CD4-positive, alpha-beta T cell treated with Interleukin-4 for 1 hour (primary cell): ENCODE measurements around the gene ELMOD3.
"Not testable (repeated sequence)": the region's sequence is repeated elsewhere in the genome, so short reads cannot be mapped to it uniquely, and the experiment has no call there.

Experiments
- DNase-seq, 2 donors: peaks; one replicate each; pipeline ENCODE4 v3.0.0-alpha.2; 2020 to 2022

Gene ELMOD3

DNA sequence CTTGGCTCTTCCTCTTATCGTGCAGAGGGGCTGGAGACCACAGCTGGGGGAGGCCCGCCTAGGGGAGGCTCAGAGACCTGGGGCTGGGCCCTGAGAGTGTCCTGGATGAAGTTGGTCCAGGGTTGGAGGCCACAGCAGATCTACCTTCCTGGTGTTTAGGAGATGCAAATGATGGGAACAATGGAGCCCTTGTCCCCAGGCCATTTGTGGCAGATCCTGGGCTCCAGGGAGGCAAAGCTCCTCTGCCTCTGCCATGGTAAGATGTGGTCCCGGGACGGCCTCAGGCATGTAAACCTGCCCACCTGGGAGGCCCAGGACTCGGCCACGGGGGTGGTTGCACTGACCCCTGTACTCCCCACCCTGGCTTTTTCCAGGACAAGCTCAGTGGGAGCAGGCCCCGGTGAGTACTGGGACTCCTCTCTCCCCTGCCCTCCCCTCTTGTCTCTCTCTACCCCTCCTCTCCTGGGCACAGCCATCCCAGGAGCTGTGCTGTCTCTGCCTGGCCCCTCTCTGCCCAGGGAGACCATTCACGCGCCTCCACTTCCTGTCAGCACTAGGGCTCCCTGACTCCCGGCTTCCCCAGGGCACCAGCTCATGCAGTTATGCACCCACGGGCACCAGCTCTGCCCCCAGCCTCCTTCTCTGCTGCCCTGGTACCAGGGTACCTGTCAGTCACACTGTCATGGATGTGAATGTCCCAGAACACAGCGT is 74.8 kb downstream of the ELMOD3 start:
- DNase-seq, result no peak

DNA sequence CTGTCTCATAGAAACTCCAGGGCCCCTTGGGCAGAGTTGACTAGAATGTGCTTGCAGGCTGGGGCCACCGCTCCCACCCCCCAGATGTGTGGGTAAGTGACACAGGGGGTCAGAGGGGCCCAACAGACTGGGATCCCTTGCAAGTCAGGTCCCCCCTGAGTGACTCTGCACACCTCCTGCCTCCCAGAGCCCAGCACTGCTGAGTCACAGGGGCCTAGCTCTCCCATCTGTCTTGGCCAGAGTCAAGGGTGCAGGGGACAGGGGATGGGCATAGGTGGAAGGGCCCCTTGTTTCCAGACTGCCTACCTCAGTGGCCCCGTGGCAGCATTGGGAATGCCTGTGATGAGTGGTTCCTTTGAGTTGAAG is 75.3 kb downstream of the ELMOD3 start:
- no peak for DNase-seq

DNA sequence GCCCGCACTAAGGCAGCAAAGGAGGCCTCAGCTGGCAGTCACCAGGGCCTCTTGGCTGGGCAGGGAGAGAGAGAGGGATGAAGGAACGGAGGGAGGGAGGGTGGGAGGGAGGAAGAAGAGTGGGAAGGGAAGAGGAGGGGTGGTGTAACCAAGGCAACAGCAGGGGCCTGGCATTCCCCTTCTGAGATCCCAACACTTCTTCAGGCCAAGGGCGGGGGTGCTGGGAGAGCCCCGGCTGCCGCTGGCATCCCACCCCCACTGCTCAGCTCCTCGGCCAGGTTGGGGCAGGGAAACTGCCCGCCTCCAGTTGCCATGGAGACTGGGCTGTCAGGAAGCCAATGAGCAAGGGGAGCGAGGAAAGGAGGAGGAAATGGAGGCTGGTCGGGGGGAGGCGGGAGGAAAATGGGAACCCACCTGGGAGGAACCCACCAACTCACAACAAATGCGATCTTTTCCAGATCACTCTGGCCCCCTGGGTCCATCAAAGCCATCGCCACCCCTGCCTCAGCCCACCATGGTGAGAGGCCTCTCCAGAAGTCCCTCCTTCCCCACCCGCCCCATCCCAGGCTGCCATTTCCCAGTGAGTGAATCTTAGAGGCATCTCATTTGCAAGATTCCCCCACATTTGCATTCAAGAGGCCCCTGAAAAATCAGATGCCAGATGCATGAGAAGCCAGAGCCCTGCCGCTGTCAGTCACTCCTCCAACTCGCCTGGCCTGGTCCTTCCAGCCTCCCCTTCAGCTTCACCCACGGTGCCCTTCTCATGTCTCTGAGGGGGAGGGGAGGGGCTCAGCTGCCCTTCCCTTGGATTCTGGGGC is 76.4 kb downstream of the ELMOD3 start:
- no peak for DNase-seq

DNA sequence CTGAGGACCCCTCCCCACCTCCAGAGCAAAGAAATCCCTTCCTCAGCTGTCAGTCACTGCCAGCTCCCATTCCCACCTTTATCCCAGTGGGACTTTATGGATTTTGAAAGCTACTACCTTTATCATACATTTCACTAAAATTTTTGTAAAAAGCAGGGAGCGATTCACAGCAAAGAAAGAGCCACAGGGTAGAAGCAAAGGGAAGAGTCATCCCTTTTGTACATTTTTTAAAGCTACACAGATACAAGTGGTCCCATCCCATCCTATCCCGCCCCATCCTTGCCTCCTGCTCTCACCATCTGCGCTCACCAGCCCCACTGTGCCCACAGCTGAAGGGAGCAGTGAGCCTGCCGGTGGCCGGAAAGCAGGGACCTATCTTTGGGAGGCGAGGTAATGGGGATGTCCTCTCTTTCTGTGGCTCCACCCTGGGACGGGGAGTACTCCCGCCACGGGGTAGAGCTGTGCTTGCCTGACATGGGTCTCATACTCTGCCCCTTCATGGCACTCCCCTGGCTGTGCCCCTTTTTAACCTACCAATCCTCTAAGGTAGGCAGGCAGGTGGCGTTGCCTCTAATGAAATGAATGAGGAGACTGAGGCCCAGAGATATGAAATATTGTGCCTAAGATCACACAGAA is 77.1 kb downstream of the ELMOD3 start:
- DNase-seq, result no peak

DNA sequence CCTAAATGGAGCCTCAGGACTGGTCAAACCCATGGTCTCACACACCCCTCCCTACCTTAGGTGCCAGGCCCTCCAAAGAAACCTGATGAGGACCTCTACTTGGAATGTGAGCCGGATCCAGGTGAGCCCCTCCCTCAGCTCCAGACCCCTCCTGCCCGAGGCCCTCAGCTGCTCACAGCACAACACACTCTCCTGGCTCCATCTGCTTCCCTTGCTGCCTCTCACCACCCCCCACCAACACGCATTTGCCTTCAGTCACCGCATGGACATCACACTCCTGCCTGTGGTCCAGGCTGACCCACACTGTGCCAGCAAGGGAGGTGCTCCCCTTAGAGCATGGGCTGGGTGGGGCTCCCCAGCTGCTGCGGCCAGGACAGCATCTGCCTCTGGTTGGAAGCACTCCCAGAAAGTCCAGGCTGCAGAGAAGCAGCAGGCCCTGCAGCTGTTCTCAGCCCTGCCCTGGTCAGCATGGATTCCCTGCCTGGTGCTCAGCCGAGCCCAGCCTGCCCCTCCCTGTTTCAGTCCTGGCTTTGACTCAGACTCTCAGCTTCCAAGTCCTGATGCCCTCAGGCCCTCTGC is 79.0 kb downstream of the ELMOD3 start:
- no peak for DNase-seq

DNA sequence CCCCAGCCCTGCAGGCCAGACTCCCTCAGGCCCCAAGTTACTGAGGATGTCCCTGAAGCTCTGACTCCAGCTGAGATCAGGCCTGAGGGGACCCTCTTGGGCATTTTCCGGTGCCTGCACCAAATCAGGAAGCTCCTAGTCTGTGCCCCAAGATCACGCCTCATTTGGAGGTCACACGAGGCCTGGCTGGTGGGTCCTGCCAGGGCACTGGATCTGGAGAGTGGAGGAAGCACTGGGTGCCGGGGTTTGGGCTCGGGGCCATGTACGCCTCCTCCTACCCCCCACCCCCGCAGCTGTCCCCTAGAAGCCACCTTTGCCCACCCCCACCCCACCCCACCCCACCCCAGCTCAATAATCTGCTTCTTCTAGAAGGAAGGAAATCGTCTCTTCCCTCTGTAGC is 80.1 kb downstream of the ELMOD3 start:
- no peak for DNase-seq

DNA sequence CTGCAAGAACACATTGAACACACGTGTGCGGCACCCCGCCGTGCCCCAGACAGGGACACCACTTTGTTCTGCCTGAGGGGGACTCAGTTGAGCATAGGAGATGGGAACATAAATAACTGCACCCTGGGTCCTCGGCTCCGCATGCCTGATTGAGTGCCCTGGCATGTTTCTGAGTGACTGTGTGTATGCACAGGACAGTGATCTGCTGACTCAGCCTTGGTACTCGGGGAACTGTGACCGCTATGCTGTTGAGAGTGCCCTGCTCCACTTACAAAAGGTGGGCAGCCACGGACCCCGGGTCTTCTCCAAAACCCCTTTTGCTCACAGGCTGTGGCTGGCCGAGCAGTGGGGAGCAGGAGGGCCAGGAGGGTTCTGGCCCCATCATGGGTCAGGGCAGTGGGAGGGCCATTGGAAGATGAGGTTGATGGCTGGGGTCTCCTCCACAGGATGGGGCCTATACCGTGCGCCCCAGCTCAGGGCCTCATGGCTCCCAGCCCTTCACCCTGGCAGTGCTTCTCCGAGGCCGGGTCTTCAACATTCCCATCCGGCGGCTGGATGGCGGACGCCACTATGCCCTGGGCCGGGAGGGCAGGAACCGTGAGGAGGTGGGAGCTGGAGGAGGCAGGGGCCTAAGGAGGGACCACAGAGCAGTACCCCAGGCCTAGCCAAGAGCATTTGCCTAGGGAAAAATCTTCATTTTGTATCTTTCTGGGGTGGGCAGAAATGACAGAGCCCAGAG is 80.8 kb downstream of the ELMOD3 start:
- no peak for DNase-seq

DNA sequence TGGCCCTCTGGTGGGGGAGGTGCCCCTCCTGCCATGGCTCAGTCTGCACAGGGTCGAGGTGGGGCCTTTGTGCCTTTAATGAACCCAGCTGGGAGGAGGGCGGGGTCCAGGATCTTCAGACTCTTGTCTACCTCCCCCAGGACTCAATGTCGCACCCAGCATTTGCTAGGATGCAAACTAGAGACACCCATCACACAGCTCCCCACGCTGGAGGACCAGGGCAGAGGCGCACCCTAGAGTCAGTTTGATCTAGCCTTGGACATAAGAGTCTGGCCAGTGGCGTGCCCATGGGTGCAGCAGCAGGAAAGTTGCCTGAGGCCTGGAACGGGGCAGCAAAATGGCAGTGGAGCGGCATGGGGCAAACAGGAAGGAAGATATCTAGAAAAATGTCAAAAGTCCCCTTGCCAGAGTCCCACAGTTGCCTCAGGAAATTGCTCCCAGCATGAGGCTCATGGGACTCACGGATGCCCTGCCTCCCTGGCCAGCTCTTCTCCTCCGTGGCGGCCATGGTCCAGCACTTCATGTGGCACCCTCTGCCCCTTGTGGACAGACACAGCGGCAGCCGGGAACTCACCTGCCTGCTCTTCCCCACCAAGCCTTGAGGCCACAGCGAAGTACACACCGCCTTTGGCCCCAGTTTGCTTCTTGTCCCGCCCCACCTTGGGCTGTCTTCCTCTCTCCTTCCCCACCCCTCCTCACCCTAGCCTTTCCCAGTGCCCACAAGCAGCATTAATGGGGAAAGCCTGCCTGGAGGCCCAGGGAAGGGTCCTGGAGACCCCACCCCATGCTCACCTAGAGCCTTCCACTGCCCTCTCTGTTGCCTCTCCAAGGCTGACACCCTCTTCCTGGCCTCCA is 81.6 kb downstream of the ELMOD3 start:
- DNase-seq, result no peak

DNA sequence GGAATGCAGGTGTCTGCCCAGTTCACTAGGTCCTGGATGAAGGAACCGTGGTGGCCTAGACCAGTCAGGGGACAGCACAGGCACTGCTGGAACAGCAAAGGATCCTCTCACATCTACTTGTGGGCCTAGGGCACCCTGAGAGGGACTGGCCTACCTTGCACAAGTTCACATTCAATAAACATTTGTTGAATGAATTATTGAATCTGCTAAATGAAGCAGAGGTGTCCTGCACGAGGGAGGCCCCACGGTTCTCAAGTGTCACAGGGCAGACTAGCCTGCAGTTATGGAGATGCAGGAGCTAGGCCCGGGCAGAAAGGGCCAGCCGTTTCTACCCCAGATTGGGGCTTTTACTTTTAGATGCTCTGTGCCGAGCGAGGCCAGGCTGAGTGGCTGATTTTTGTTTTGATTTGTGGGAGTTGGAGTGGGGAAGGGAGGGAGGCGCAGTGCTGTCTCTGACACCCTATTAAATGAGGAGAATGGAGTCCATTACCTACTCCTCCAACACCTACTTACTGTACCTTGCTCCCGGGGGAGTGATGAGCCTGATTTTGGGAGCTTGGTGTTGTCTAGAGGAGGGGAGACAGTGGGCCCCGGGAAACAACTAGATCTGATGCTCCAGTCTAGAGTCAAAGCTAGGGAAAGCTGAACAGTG is 82.4 kb downstream of the ELMOD3 start:
- no peak for DNase-seq

DNA sequence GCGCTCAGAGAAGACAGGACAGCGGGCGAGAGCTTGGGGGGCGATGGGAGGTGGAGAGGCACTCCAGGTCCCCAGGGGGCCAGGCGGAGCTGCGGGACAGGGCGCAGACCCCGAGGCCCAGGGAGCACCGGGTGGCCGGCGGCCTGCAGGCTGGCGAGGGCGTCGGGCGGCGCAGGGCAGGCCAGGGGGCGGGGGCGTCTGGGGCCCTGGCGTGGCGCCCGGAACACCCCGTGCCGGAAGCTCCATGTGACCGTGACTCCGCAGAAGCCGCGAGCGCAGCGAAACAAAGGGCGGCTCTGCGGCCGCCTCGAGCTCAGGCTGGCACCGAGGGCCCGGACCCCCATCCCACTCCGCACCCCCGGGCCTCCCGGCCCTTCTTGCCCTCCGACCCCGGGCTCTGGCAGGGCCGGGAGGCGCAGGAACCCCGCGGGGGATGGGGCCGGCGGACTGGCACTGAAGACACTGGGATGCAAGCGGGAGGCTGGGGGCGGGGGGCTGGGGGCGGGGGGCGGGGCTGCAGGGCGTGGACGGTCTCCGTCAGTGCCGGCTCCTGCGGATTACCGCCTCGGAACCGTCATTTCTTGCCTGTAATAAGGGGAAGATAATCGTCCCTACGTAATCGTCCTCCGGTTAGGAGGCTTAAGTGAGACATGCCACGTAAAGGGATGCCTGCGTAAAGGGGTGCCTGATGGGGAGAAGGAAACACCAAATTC is 83.1 kb downstream of the ELMOD3 start:
- DNase-seq, result peak; percentile 76 to 83

DNA sequence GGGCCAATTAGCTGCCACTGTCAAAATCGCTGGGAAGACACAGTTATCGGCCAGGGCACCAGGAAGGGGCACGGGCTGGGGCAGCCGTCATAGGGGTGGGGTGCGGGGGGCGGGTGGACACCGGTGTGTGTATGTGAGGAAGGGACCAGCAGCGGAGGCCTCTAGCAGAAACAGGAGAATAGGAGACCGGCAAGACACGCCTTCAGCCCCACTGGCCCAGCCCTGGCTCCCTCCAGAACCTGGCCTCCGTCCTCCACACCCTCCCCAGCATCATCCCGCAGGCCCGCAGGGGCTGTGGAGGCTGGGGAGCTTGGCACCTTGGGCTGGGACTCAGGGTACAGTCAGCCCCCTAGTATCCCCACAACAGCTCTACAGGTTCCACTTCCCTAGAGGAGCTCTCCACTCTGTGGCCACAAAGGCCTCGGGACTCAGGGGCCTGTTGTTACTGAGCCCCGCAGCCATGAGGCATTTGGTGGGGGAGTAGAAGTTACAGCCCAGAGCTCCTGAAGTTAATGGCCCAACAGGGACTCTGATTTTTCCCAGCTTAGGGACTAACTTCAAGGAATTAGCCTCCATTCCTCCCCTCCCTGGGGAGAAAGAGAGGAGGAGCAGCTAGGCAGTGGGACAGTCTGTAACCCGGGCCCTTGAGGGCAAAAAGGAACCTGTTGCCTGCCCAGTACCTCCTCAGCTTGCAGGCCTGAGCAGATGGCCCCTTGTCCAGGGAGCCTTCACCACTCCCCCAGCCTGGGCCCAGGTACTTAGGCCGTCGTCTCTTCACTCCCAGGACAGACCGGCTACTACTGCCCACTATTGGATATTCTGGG is 83.8 kb downstream of the ELMOD3 start:
- DNase-seq, result no peak

DNA sequence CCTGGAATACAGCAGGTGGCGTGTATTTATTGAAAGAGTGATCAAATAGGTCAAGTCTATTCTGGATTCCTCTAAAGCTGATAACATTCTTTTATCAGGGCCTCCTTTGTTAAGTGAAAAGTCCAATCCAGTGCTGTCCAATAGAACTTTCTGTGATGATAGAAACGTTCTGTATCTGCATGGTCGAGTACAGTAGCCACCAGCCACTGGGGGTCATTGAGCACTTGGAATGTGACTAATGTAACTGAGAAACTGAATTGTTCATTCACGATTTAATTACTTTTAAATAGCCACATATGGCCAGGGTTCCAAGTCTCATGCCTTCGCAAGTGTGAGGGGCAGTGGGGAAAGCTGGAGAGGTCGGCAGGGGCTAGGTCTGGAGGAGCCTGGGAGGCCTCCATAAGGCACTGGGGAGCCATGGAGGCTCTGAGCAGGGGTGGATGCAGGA is 84.5 kb downstream of the ELMOD3 start:
- DNase-seq, result no peak

DNA sequence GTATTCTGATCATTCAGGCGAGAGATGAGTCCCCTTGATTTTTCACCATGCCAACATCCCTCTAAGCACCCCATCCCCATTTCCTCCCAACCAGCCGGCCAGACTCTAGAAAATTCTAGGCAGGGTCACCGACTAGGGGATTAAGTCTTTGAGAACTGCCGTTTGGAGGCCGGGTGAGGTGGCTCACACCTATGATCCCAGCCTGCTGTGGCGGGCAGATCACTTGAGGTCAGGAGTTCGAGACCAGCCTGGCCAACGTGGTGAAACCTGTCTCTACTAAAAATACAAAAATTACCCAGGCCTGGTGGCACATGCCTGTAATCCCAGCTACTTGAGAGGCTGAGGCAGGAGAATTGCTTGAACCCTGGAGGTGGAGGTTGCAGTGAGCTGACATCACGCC is 85.0 kb downstream of the ELMOD3 start:
- not testable (repeated sequence) for DNase-seq

DNA sequence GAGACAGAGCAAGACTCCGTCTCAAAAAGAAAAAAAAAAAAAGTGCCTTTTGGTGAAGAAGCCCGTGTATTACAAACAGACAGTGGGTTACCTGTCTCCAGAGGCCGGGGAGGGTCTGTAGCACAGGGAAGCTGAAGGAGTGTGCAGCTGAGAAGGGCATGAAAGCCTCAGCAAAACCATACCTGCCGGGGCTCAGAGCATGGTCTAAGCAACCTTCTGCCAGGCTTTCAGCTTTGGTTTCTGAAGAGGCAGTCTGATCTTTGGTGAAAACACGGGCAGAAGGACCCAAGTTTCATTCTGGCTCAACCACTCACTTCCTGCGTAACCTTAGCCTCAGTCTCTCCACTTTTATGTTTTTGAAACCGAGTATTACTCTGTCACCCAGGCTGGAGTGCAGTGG is 85.4 kb downstream of the ELMOD3 start:
- no peak for DNase-seq

DNA sequence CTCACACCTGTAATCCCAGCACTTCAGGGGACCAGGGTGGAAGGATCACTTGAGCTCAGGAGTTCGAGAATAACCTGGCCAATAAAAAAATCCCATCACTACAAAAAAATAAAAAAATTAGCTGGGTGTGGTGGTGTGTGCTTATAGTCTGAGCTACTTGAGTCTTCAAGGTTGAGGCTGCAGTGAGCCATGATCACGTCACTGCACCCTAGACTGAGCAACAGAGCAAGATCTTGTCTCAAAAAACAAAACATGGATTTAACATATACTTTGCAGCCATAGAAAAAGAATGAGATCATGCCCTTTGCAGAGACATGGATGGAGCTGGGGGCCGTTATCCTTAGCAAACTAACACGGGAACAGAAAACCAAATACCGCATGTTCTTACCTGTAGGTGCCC is 86.2 kb downstream of the ELMOD3 start:
- no peak for DNase-seq
